ENCODE results near the gene OPRD1.
A peak's percentile ranks its signal among the peaks of the same experiment; 100 is the strongest.

The OPRD1 gene

DNA sequence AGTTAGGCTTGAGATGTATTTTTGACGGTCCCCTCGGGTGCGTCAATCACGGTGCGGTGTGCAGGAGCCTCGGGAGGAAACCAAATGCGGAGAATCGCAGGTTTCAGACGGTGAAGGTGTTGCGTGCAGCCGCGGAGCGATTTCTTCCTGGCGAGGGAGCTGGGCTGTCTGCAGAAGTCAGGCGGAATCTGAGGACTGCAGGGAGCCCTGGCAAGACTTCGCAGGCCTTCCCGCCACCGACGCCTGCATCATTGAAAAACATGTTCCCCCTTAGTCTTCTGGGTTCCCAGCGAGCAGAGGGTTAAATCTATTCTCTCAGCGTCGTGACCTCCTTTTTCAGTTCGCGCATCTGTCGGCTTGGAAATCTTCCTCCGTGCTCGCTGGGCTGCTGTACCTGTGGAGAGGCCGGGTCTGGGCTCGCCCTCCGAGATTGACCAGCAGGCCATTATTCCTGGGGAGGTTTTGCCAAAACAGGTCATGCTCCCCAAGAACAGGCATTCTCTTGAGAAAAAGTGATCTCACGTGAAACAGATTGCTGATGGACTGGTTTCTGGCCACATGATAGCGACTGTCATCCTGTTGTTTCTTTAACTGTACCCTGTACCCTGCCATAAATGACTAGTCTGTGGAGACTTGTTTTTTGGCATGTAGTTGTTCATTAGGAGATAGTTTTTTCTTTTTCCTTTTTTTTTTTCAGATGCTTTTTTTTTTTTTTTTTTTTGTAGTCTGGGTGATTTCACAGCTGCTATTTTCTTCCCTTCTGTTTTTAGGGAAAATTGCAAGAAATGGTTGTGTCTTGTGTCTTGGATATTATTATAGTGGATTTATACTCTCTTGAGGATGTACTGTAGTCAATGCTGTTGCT lies 103.3 kb downstream of the OPRD1 start:
- TF ChIP-seq TCF4 (CRISPR knock-in tag; IDR thresholded peaks at IDR 0.05; ENCODE audit: borderline replicate concordance) (no peak), ISL1 (CRISPR knock-in tag; IDR thresholded peaks at IDR 0.05) (no peak), ZFP3 (CRISPR knock-in tag; IDR thresholded peaks at IDR 0.05) (no peak), PPARA (CRISPR knock-in tag; IDR thresholded peaks at IDR 0.05; ENCODE audit: borderline replicate concordance) (no peak), TOX (CRISPR knock-in tag; IDR thresholded peaks at IDR 0.05; ENCODE audit: borderline replicate concordance) (no peak), TSHZ2 (CRISPR knock-in tag; IDR thresholded peaks at IDR 0.05) (no peak)
- TF ChIP-seq, protein P1, sequence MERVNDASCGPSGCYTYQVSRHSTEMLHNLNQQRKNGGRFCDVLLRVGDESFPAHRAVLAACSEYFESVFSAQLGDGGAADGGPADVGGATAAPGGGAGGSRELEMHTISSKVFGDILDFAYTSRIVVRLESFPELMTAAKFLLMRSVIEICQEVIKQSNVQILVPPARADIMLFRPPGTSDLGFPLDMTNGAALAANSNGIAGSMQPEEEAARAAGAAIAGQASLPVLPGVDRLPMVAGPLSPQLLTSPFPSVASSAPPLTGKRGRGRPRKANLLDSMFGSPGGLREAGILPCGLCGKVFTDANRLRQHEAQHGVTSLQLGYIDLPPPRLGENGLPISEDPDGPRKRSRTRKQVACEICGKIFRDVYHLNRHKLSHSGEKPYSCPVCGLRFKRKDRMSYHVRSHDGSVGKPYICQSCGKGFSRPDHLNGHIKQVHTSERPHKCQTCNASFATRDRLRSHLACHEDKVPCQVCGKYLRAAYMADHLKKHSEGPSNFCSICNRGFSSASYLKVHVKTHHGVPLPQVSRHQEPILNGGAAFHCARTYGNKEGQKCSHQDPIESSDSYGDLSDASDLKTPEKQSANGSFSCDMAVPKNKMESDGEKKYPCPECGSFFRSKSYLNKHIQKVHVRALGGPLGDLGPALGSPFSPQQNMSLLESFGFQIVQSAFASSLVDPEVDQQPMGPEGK (CRISPR knock-in tag; IDR thresholded peaks at IDR 0.05; ENCODE audit: borderline replicate concordance) = no peak

GRCh38 chr1:28917757-28918118 lies 105.8 kb downstream of the OPRD1 start:
- TF ChIP-seq ZC3H10 (CRISPR knock-in tag; IDR thresholded peaks at IDR 0.05) (no peak), OSR1 (CRISPR knock-in tag; IDR thresholded peaks at IDR 0.05) (no peak), ZNF8 (CRISPR knock-in tag; IDR thresholded peaks at IDR 0.05) (no peak), TSHZ2 (CRISPR knock-in tag; IDR thresholded peaks at IDR 0.05) (no peak), TOX (CRISPR knock-in tag; IDR thresholded peaks at IDR 0.05; ENCODE audit: borderline replicate concordance) (no peak), CSDC2 (CRISPR knock-in tag; IDR thresholded peaks at IDR 0.05) (no peak), CREB5 (CRISPR knock-in tag; IDR thresholded peaks at IDR 0.05; ENCODE audit: low read depth) (no peak), CSRNP3 (CRISPR knock-in tag; IDR thresholded peaks at IDR 0.05) (no peak)
- TF ChIP-seq, protein P1 (CRISPR knock-in tag; IDR thresholded peaks at IDR 0.05; ENCODE audit: borderline replicate concordance) = no peak
- TF ChIP-seq, protein P2, sequence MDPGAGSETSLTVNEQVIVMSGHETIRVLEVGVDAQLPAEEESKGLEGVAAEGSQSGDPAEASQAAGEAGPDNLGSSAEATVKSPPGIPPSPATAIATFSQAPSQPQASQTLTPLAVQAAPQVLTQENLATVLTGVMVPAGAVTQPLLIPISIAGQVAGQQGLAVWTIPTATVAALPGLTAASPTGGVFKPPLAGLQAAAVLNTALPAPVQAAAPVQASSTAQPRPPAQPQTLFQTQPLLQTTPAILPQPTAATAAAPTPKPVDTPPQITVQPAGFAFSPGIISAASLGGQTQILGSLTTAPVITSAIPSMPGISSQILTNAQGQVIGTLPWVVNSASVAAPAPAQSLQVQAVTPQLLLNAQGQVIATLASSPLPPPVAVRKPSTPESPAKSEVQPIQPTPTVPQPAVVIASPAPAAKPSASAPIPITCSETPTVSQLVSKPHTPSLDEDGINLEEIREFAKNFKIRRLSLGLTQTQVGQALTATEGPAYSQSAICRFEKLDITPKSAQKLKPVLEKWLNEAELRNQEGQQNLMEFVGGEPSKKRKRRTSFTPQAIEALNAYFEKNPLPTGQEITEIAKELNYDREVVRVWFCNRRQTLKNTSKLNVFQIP (CRISPR knock-in tag; IDR thresholded peaks at IDR 0.05; ENCODE audit: borderline replicate concordance, low read depth) = no peak
- no peak for ATAC-seq

More for the DNA sequence above, 103.3 kb downstream of the OPRD1 start:
- ATAC-seq = peak; percentile 53

All from SK-N-SH treated with all-trans-retinoic acid at 6 μM for 48 hours (cell line).